AG04449 (cell line): Measurements from ENCODE around the gene PARVG.

Source experiments
- CTCF ChIA-PET: fragments of 350-600 bp; formaldehyde crosslinking; extraction: SDS; loops from one replicate; lab custom pipeline; 2021; ENCODE audit warnings: antibody characterized with exemption; lab: Yijun Ruan, JAX
- POLR2A ChIA-PET: fragments of 400-600, 350-600 bp; formaldehyde crosslinking; extraction: SDS; loops from one replicate; lab custom pipeline; 2020; ENCODE audit warnings: antibody characterized with exemption, inconsistent platforms; lab: Yijun Ruan, JAX
- DNase-seq: peaks from one replicate; pipeline ENCODE4 v3.0.0-alpha.2; 2010; ENCODE audit warnings: low read depth, low spot score
- H3K4me3 ChIP-seq: 2 replicates; pipeline ENCODE4 v1.5.1; 2011; ENCODE audit warnings: low read depth, mild to moderate bottlenecking, control low read depth, low read length
- TF ChIP-seq, protein P1 (sequence below): IDR thresholded peaks from one replicate; pipeline ENCODE4 v1.5.1; 2011; ENCODE audit warnings: mild to moderate bottlenecking, moderate library complexity, low read length, control low read depth, inconsistent platforms; ENCODE audit not compliant: insufficient read depth; ENCODE audit errors: missing control alignments

The PARVG gene

DNA sequence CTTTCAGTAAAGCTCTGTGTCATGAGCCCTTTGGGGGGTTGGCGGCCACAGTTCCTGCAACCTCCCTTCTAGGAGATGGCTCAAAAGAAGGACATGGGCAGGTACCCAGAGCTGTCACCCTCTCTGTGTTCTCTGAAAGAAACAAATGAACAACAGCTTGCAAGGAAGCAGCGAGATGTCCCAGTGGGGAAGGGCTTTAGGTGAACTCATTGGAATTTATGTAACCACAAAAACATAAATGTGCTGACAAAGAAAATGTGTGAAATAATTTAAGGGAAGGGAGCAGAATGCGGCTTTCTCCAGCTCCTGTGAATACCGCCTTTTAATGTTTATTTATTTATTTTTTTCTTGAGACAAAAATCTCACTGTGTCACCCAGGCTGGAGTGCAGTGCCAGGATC, 3.3 kb downstream of the PARVG start:
- no peak overlapping the region for H3K4me3 ChIP-seq
- TF ChIP-seq, protein P1, sequence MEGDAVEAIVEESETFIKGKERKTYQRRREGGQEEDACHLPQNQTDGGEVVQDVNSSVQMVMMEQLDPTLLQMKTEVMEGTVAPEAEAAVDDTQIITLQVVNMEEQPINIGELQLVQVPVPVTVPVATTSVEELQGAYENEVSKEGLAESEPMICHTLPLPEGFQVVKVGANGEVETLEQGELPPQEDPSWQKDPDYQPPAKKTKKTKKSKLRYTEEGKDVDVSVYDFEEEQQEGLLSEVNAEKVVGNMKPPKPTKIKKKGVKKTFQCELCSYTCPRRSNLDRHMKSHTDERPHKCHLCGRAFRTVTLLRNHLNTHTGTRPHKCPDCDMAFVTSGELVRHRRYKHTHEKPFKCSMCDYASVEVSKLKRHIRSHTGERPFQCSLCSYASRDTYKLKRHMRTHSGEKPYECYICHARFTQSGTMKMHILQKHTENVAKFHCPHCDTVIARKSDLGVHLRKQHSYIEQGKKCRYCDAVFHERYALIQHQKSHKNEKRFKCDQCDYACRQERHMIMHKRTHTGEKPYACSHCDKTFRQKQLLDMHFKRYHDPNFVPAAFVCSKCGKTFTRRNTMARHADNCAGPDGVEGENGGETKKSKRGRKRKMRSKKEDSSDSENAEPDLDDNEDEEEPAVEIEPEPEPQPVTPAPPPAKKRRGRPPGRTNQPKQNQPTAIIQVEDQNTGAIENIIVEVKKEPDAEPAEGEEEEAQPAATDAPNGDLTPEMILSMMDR: no peak
- ChIA-PET CTCF (no interaction called here), POLR2A (no interaction called here)
- no peak for DNase-seq

DNA sequence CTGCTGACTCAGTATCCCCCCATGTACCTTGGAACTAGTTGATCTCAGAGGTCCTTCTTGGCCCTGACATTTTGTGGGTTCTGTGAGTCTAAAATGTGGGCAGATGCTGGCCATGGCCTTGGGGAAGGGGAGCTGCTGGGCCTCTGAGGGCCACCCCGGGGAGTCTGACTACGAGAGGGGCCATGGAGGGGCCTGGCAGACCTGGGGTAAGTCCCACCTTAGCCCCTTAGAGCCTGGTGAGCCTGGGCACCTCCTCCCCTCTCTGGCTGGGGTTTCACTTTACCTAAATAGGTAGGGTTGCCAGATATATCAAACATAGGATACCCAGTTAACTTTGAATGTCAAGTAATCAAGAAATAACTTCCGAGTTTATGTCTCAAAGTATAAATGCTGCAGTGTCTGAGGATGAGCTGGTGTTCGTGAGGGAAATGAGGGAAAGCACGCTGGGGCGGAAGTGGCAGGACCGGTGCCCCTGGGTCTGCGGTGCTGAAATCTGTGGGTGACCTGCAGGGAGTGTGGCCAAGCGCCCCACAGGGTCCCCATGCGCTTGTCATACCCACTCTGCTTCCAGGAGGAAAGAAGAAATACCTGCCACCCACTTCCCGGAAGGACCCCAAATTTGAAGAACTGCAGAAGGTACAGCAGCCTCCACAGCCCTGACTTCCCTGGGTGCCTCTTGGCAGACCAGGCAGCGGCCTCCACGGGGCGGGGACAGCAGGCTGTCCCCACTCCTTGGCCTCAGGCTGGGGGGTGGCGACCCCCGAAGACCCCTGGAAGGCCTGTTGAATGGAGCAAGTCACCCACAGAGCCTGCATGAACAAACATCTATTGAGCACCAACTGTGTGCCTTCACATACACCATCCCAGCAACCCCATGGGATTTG, 4.8 kb downstream of the PARVG start:
- no peak for DNase-seq
- ChIA-PET POLR2A (no interaction called here), CTCF (no interaction called here)
- TF ChIP-seq, protein P1: no peak
- no peak overlapping the region for H3K4me3 ChIP-seq

DNA sequence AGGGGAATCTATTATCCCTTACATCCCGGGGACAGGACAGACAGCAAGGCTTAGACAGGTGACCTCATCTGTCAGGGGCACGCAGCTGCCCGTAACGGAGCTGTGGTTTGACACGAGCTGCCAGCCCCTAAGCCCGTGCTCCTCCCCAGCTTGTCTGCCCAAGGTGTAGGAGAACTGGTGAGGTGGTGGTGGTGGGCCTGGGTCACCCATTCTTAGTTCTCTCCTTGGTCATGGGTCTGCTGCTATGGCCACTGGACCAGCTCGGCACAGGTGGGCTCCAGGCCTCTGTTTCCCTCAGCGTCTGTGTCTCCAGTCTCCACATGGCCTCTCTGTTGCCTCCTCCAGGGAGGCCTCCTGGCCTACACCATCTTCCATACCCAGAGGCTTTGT, 5.4 kb downstream of the PARVG start:
- no peak for DNase-seq
- CTCF ChIA-PET: no interaction called here
- no peak overlapping the region for H3K4me3 ChIP-seq
- TF ChIP-seq, protein P1: no peak
- POLR2A ChIA-PET: no interaction called here

DNA sequence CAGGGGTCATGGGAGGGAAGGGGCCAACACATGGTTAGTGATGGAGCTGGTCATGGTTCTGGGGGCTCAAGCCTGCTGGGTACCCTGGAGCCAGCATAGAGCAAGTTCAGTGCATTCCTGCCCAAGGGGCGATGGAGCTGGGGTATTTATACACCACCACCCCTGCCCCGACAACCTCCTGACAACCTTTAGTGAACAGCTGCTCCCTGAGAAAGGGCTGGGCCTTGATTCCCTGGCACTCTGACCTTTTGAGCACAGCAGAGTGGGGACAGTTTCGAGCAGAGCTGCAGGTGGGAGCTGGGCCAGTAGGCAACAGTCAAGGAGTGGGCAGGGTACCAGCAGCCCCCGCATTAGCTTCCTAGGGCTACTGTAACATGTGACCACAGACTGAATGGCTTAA, 6.0 kb downstream of the PARVG start:
- DNase-seq: no peak
- no peak overlapping the region for H3K4me3 ChIP-seq
- ChIA-PET POLR2A (no interaction called here), CTCF (no interaction called here)
- TF ChIP-seq, protein P1: no peak

DNA sequence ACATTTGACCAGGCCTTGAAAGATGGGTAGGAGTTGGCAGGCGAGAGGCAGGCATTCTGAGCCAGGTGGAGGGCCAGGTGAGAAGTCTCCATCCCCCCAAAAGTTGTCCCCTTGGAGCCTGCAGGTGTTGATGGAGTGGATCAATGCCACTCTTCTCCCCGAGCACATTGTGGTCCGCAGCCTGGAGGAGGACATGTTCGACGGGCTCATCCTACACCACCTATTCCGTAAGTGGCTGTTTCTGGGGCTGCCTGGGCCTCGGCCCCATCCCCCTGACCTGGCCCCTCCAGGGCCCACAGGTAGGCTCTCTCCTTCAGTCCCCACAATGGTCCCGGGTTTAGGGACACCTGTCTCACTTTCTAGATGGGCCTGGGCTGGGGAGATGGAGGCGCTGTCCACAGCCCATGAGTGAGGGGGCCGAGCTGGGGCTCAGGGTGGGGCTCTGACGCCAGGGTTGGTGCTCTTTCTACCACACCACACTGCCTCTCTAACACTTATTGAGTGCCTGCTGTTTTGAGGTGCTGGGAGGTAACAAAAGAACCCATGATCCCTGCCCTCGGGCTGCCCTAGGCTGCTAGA, 7.0 kb downstream of the PARVG start:
- POLR2A ChIA-PET: no interaction called here
- CTCF ChIA-PET: no interaction called here
- H3K4me3 ChIP-seq: no peak overlapping the region
- DNase-seq: no peak
- TF ChIP-seq, protein P1: no peak

- DNase-seq: no peak
- CTCF ChIA-PET: no interaction called here
- POLR2A ChIA-PET: no interaction called here
- TF ChIP-seq, protein P1: no peak
- no peak overlapping the region for H3K4me3 ChIP-seq
These were observed 7.6 kb downstream of the PARVG start for GRCh38 chr22:44188316-44188715.
